ES-I3 (cell line): Measurements from ENCODE around the gene MMP3.

Experiments used
- H3K36me3 ChIP-seq: 2 replicates; pipeline ENCODE4 v1.6.1; 2013; ENCODE audit warnings: mild to moderate bottlenecking, low read length, control low read depth, moderate library complexity; ENCODE audit not compliant: insufficient read depth
- H3K4me1 ChIP-seq: 2 replicates; pipeline ENCODE4 v1.6.1; 2013; ENCODE audit warnings: mild to moderate bottlenecking, control low read depth, low read length; ENCODE audit not compliant: insufficient read depth
- H3K9ac ChIP-seq: 2 replicates; pipeline ENCODE4 v1.6.1; 2013; ENCODE audit warnings: low read depth, mild to moderate bottlenecking, low read length, moderate library complexity
- H3K9me3 ChIP-seq: 2 replicates; pipeline ENCODE4 v1.6.1; 2013; ENCODE audit warnings: mild to moderate bottlenecking, low read length, moderate library complexity; ENCODE audit not compliant: control insufficient read depth, insufficient read depth

MMP3 gene

DNA sequence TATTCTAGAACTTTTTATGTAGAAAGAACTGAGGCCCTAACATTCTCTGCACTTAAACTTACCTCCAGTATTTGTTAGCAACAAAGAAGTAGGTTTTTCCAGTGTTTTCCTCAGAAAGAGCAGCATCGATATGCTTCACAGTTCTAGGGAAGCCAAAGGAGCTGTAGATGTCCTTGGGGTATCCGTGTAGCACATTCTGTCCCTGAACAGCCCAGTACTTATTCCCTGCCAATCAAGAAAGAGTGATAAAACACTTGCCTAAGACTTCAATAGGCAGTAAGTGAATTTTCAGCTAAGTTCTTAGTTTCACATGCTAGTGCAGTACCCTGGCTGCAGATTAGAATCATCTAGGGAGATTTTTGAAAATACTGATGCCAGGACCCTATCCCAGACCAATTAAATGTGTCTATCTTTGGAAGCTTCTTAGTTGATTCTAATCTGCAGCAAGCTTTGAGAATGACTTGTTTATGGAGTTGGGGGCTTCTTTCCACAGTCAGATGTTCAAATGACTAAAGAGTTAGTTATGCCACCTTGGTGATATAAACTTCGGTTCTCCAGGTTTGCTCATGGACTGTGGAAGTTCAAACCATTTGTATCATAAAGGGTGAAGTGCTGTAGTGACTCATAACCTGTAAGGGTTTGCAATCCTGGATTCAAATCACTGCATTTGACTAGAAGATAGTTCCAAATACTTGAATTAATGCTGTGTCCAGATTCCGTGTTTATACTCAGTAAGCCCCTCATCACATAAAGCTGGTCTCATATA is 52.0 kb downstream of the MMP3 start:
- H3K9ac ChIP-seq: no peak overlapping the region
- H3K9me3 ChIP-seq: no peaks in the 10 kb centered on the region
- H3K4me1 ChIP-seq: peaks cover 5% of the 10 kb centered on the region; the same call in 1 of the 2 replicates
- no peaks in the 10 kb centered on the region for H3K36me3 ChIP-seq

DNA sequence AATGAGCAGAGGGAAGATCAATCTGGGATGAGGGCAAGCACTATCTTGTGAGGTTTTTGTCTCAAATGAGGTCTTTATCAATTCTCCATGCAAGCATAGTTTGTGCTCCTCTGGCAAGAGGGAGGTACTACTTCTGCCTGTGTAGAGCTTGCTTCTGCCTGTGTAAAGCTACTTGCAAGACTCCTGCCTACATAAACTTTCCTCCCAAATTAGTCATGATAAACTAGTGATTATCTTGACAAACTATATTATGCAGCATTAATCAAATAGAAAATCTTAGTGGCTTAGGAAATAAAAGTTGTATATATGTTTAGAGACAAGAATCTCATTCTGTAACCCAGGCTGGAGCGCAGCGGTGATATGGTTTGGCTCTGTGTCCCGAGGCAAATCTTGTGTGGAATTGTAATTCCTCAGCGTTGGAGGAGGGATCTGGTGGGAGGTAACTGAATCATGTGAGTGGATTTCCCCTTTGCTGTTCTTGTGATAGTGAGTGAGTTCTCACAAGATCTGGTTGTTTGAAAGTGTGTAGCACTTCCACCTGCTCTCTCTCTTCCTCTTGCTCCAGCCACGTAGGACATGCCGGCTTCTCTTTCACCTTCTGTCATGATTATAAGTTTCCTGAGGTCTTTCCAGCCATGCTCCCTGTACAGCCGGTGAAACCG is 54.9 kb downstream of the MMP3 start:
- Histone ChIP-seq H3K36me3 (no peaks in the 10 kb centered on the region), H3K9ac (no peak overlapping the region), H3K4me1 (0 out of 2 replicates have a peak, but pooled peaks cover 5% of the 10 kb centered on the region), H3K9me3 (no peaks in the 10 kb centered on the region)
